GM10266 (cell line): Measurements from ENCODE around the gene TMEM182.

ENCODE experiments used
- DNase-seq: peaks from one replicate; pipeline ENCODE4 v3.0.0; 2012; ENCODE audit errors: extremely low spot score
- CTCF ChIP-seq: IDR thresholded peaks from 2 replicates; pipeline ENCODE4 v1.5.1; 2012; ENCODE audit warnings: mild to moderate bottlenecking, low read depth; ENCODE audit not compliant: control insufficient read depth, insufficient read depth; ENCODE audit errors: missing control alignments

Gene TMEM182

GRCh38 chr2:102735416-102736109 lies 26.3 kb upstream of the TMEM182 start:
- no peak for TF ChIP-seq CTCF
- no peak for DNase-seq

DNA sequence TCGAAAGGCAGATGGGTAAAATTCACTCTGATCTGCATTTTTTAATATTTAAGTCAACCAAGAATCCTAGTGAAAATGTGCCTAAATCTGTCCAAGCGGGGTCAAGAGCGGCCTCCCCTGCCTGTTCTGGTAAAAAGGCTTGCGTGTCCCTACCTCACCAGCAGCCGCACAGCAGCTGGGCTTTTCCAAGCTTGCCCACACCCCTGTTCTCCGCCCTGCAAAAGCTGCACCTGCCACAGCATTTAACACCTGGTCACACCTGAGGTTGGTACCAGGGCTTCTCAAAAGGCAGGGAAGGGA lies 25.8 kb upstream of the TMEM182 start:
- no peak for DNase-seq
- no peak for TF ChIP-seq CTCF

DNA sequence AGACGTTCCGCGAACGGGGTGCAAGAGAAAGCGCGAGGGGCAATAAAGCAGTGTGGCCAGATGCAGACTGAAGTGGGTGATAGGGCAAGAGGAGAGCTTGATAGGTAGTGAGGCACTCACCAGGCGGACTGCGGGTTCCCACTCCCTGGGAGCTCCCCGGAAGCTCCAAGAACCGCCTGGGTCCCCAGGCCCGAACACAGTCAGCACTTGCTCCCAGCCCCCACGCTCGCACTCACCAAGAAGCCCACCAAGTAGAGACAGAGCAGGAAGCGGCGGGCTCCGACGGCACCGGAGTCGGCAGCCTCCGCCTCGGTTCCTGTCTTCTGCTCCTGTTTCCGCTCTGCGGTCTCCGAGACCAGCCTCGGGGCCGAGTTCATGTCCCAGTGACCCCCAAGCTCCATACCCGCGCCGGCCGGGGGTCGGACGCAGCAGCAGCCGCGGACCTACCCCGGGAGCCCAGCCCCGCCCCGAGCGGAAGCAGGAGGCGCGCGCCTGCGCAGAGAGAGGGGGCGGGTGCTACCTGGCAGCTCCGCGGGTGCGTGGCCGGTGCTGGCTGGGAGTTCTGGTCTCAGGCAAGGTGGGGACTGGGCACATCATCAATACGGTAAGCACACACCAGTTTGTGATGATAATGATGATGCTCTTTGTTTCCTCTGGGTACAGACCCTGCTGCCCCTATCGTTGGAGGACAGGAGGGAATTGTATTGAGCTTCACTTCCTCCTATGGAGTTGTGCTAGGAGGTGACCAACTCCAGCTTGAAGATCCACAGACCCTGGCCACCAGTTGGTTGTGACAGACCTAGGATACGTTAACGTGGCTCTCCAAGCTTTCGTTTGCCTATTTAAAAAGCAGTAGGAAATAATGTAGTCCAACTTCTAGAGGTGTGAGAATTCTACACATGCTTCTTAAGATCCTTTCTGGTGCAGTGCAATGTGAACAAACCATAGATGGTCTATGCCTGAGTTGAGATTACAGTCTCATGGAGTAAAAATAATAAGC lies 25.1 kb upstream of the TMEM182 start:
- peak; percentile 89 for DNase-seq
- no peak for TF ChIP-seq CTCF

GRCh38 chr2:102737431-102737830 lies 24.4 kb upstream of the TMEM182 start:
- peak; percentile 58 for DNase-seq
- no peak for TF ChIP-seq CTCF

DNA sequence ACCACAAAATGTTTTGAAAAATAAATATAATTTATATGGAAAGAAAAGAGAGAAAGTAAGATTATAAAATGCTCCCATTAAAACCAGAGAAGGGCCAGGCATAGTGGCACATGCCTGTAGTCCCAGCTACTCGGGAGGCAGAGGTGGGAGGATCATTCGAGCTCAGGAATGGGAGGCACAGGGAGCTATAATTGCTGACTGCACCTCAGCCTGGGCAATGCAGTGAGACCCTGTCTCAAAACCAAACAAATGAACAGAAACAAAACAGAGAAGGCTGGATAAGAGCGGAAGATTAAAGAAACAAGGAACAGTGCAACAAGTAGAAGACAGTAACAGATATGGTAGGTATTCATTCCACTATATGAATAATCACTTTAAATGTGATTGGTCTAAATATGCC lies 18.6 kb upstream of the TMEM182 start:
- TF ChIP-seq CTCF = no peak
- DNase-seq = no peak

GRCh38 chr2:102748107-102748506 lies 13.7 kb upstream of the TMEM182 start:
- no peak for TF ChIP-seq CTCF

GRCh38 chr2:102749938-102750337 lies 11.9 kb upstream of the TMEM182 start:
- DNase-seq = peak; percentile 19
- TF ChIP-seq CTCF = no peak

More at GRCh38 chr2:102748107-102748506, 13.7 kb upstream of the TMEM182 start:
- no peak for DNase-seq
